ENCODE measurements around the gene MACROH2A2.
"Not testable (repeated sequence)": the region's sequence is repeated elsewhere in the genome, so short reads cannot be mapped to it uniquely, and the experiment has no call there.

Gene MACROH2A2

GRCh38 chr10:70066190-70066589, 13.5 kb downstream of the MACROH2A2 start:
- H3K4me3 ChIP-seq (ENCODE audit: insufficient read depth, low read depth, low read length), result no peak overlapping the region
- no peak overlapping the region for H3K27ac ChIP-seq (ENCODE audit: insufficient read depth, low read depth, low read length, poor library complexity, severe bottlenecking)
- H3K27me3 ChIP-seq (ENCODE audit: control insufficient read depth, insufficient read depth, low read length, poor library complexity, severe bottlenecking), result no peaks in the 10 kb centered on the region
- no peaks in the 10 kb centered on the region for H3K36me3 ChIP-seq (ENCODE audit: control insufficient read depth, insufficient read depth, low read length)
- no peaks in the 10 kb centered on the region for H3K9me3 ChIP-seq (ENCODE audit: control insufficient read depth, low read length)
- H3K4me1 ChIP-seq (ENCODE audit: control insufficient read depth, insufficient read depth, low read length), result no peaks in the 10 kb centered on the region
- WGBS, 2 experiments, result 87 to 95% methylated on average over 3 of the region's 3 CpGs

- Histone ChIP-seq H3K4me3 (ENCODE audit: insufficient read depth, low read depth, low read length) (no peak overlapping the region), H3K36me3 (ENCODE audit: control insufficient read depth, insufficient read depth, low read length) (no peaks in the 10 kb centered on the region), H3K27me3 (ENCODE audit: control insufficient read depth, insufficient read depth, low read length, poor library complexity, severe bottlenecking) (no peaks in the 10 kb centered on the region), H3K27ac (ENCODE audit: insufficient read depth, low read depth, low read length, poor library complexity, severe bottlenecking) (no peak overlapping the region), H3K9me3 (ENCODE audit: control insufficient read depth, low read length) (no peaks in the 10 kb centered on the region), H3K4me1 (ENCODE audit: control insufficient read depth, insufficient read depth, low read length) (no peaks in the 10 kb centered on the region)
- 90 to 97% methylated on average over 2 of the region's 2 CpGs for WGBS, 2 experiments
These were observed 14.9 kb downstream of the MACROH2A2 start for GRCh38 chr10:70067586-70067985.

- H3K4me1 ChIP-seq (ENCODE audit: control insufficient read depth, insufficient read depth, low read length), result no peaks in the 10 kb centered on the region
- 96 to 97% methylated on average over 9 to 10 of the region's 10 CpGs for WGBS, 2 experiments
- H3K4me3 ChIP-seq (ENCODE audit: insufficient read depth, low read depth, low read length), result no peak overlapping the region
These were observed 16.3 kb downstream of the MACROH2A2 start for GRCh38 chr10:70068925-70069324.

GRCh38 chr10:70069346-70069745, 16.7 kb downstream of the MACROH2A2 start:
- Histone ChIP-seq H3K27me3 (ENCODE audit: control insufficient read depth, insufficient read depth, low read length, poor library complexity, severe bottlenecking) (no peaks in the 10 kb centered on the region), H3K9me3 (ENCODE audit: control insufficient read depth, low read length) (no peaks in the 10 kb centered on the region), H3K4me3 (ENCODE audit: insufficient read depth, low read depth, low read length) (no peak overlapping the region), H3K36me3 (ENCODE audit: control insufficient read depth, insufficient read depth, low read length) (no peaks in the 10 kb centered on the region), H3K4me1 (ENCODE audit: control insufficient read depth, insufficient read depth, low read length) (no peaks in the 10 kb centered on the region), H3K27ac (ENCODE audit: insufficient read depth, low read depth, low read length, poor library complexity, severe bottlenecking) (no peak overlapping the region)
- WGBS, 2 experiments, result 93 to 96% methylated on average over 5 of the region's 5 CpGs

More at GRCh38 chr10:70068925-70069324, 16.3 kb downstream of the MACROH2A2 start:
- Histone ChIP-seq H3K27me3 (ENCODE audit: control insufficient read depth, insufficient read depth, low read length, poor library complexity, severe bottlenecking) (no peaks in the 10 kb centered on the region), H3K27ac (ENCODE audit: insufficient read depth, low read depth, low read length, poor library complexity, severe bottlenecking) (no peak overlapping the region), H3K36me3 (ENCODE audit: control insufficient read depth, insufficient read depth, low read length) (no peaks in the 10 kb centered on the region), H3K9me3 (ENCODE audit: control insufficient read depth, low read length) (no peaks in the 10 kb centered on the region)

GRCh38 chr10:70070834-70071233, 18.2 kb downstream of the MACROH2A2 start:
- WGBS, 2 experiments, result 88 to 93% methylated on average over 9 to 11 of the region's 11 CpGs
- no peak overlapping the region for H3K27ac ChIP-seq (ENCODE audit: insufficient read depth, low read depth, low read length, poor library complexity, severe bottlenecking)

GRCh38 chr10:70074165-70074564, 21.5 kb downstream of the MACROH2A2 start:
- H3K4me3 ChIP-seq (ENCODE audit: insufficient read depth, low read depth, low read length), result no peak overlapping the region
- no peaks in the 10 kb centered on the region for H3K4me1 ChIP-seq (ENCODE audit: control insufficient read depth, insufficient read depth, low read length)
- H3K36me3 ChIP-seq (ENCODE audit: control insufficient read depth, insufficient read depth, low read length), result peaks cover 16% of the 10 kb centered on the region
- no peak overlapping the region for H3K27ac ChIP-seq (ENCODE audit: insufficient read depth, low read depth, low read length, poor library complexity, severe bottlenecking)
- H3K9me3 ChIP-seq (ENCODE audit: control insufficient read depth, low read length), result no peaks in the 10 kb centered on the region
- H3K27me3 ChIP-seq (ENCODE audit: control insufficient read depth, insufficient read depth, low read length, poor library complexity, severe bottlenecking), result no peaks in the 10 kb centered on the region
- WGBS, 2 experiments, result 98 to 99% methylated on average over 2 of the region's 2 CpGs

More at GRCh38 chr10:70070834-70071233, 18.2 kb downstream of the MACROH2A2 start:
- Histone ChIP-seq H3K36me3 (ENCODE audit: control insufficient read depth, insufficient read depth, low read length) (peaks cover 6% of the 10 kb centered on the region), H3K4me1 (ENCODE audit: control insufficient read depth, insufficient read depth, low read length) (no peaks in the 10 kb centered on the region), H3K9me3 (ENCODE audit: control insufficient read depth, low read length) (no peaks in the 10 kb centered on the region), H3K4me3 (ENCODE audit: insufficient read depth, low read depth, low read length) (no peak overlapping the region), H3K27me3 (ENCODE audit: control insufficient read depth, insufficient read depth, low read length, poor library complexity, severe bottlenecking) (no peaks in the 10 kb centered on the region)

GRCh38 chr10:70074971-70075370, 22.3 kb downstream of the MACROH2A2 start:
- H3K4me3 ChIP-seq (ENCODE audit: insufficient read depth, low read depth, low read length), result no peak overlapping the region
- WGBS, 2 experiments, result 87 to 90% methylated on average over 2 of the region's 2 CpGs
- no peaks in the 10 kb centered on the region for H3K27me3 ChIP-seq (ENCODE audit: control insufficient read depth, insufficient read depth, low read length, poor library complexity, severe bottlenecking)
- peaks cover 16% of the 10 kb centered on the region for H3K36me3 ChIP-seq (ENCODE audit: control insufficient read depth, insufficient read depth, low read length)
- H3K4me1 ChIP-seq (ENCODE audit: control insufficient read depth, insufficient read depth, low read length), result no peaks in the 10 kb centered on the region
- no peaks in the 10 kb centered on the region for H3K9me3 ChIP-seq (ENCODE audit: control insufficient read depth, low read length)
- no peak overlapping the region for H3K27ac ChIP-seq (ENCODE audit: insufficient read depth, low read depth, low read length, poor library complexity, severe bottlenecking)

GRCh38 chr10:70078329-70078728, 25.7 kb downstream of the MACROH2A2 start:
- WGBS, 2 experiments, result 91 to 93% methylated on average over 5 of the region's 5 CpGs
- H3K4me1 ChIP-seq (ENCODE audit: control insufficient read depth, insufficient read depth, low read length), result no peaks in the 10 kb centered on the region
- no peaks in the 10 kb centered on the region for H3K9me3 ChIP-seq (ENCODE audit: control insufficient read depth, low read length)
- H3K36me3 ChIP-seq (ENCODE audit: control insufficient read depth, insufficient read depth, low read length), result peaks cover 16% of the 10 kb centered on the region
- no peak overlapping the region for H3K4me3 ChIP-seq (ENCODE audit: insufficient read depth, low read depth, low read length)
- H3K27ac ChIP-seq (ENCODE audit: insufficient read depth, low read depth, low read length, poor library complexity, severe bottlenecking), result no peak overlapping the region
- no peaks in the 10 kb centered on the region for H3K27me3 ChIP-seq (ENCODE audit: control insufficient read depth, insufficient read depth, low read length, poor library complexity, severe bottlenecking)

GRCh38 chr10:70078937-70079336, 26.3 kb downstream of the MACROH2A2 start:
- H3K4me1 ChIP-seq (ENCODE audit: control insufficient read depth, insufficient read depth, low read length), result no peaks in the 10 kb centered on the region
- 90 to 91% methylated on average over 7 of the region's 7 CpGs for WGBS, 2 experiments
- H3K27me3 ChIP-seq (ENCODE audit: control insufficient read depth, insufficient read depth, low read length, poor library complexity, severe bottlenecking), result no peaks in the 10 kb centered on the region
- H3K4me3 ChIP-seq (ENCODE audit: insufficient read depth, low read depth, low read length), result no peak overlapping the region
- H3K9me3 ChIP-seq (ENCODE audit: control insufficient read depth, low read length), result no peaks in the 10 kb centered on the region
- H3K27ac ChIP-seq (ENCODE audit: insufficient read depth, low read depth, low read length, poor library complexity, severe bottlenecking), result no peak overlapping the region
- H3K36me3 ChIP-seq (ENCODE audit: control insufficient read depth, insufficient read depth, low read length), result peaks cover 16% of the 10 kb centered on the region

- H3K36me3 ChIP-seq (ENCODE audit: control insufficient read depth, insufficient read depth, low read length); H3K4me3 ChIP-seq (ENCODE audit: insufficient read depth, low read depth, low read length); H3K9me3 ChIP-seq (ENCODE audit: control insufficient read depth, low read length); H3K27ac ChIP-seq (ENCODE audit: insufficient read depth, low read depth, low read length, poor library complexity, severe bottlenecking); H3K27me3 ChIP-seq (ENCODE audit: control insufficient read depth, insufficient read depth, low read length, poor library complexity, severe bottlenecking); H3K4me1 ChIP-seq (ENCODE audit: control insufficient read depth, insufficient read depth, low read length): not testable (repeated sequence)
- WGBS, 2 experiments, result 92 to 100% methylated on average over 2 of the region's 2 CpGs
These were observed 28.1 kb downstream of the MACROH2A2 start for GRCh38 chr10:70080789-70081188.

- 91 to 97% methylated on average over 4 to 6 of the region's 6 CpGs for WGBS, 2 experiments
- Histone ChIP-seq H3K9me3 (ENCODE audit: control insufficient read depth, low read length) (no peaks in the 10 kb centered on the region), H3K4me1 (ENCODE audit: control insufficient read depth, insufficient read depth, low read length) (no peaks in the 10 kb centered on the region), H3K36me3 (ENCODE audit: control insufficient read depth, insufficient read depth, low read length) (peaks cover 3% of the 10 kb centered on the region), H3K27me3 (ENCODE audit: control insufficient read depth, insufficient read depth, low read length, poor library complexity, severe bottlenecking) (no peaks in the 10 kb centered on the region), H3K27ac (ENCODE audit: insufficient read depth, low read depth, low read length, poor library complexity, severe bottlenecking) (no peak overlapping the region), H3K4me3 (ENCODE audit: insufficient read depth, low read depth, low read length) (no peak overlapping the region)
These were observed 31.5 kb downstream of the MACROH2A2 start for GRCh38 chr10:70084189-70084588.
